ENCODE results near the gene XRCC4. TPM values are rescaled to one million over a fixed set of nuclear protein-coding genes. Genes with fewer than 3 reads are reported as not detected.

Gene XRCC4
- total RNA-seq, 4 donors from 2014 or later = 1.8 to 3.5 (median 2.6) TPM

- in situ Hi-C loops (cut with MboI; ENCODE audit: low sequenced_read_pairs in 4 of 4) = no loop called here
- no peak for ATAC-seq
- Histone ChIP-seq H3K27ac (no peak overlapping the region), H3K4me3 (no peak overlapping the region), H3K27me3 (no peaks in the 10 kb centered on the region), H3K4me1 (no peaks in the 10 kb centered on the region), H3K9me3 (no peaks in the 10 kb centered on the region), H3K36me3 (no peaks in the 10 kb centered on the region)
- intact Hi-C loops (cut with DNase I; ENCODE audit: low total_unique reads) = no loop called here
- DNase-seq = no peak
- no peak for TF ChIP-seq CTCF (IDR thresholded peaks at IDR 0.05 in 4 of 5, conservative IDR thresholded peaks at IDR 0.05 in 1 of 5)
Observed at GRCh38 chr5:83323557-83324180, 246.3 kb downstream of the XRCC4 start.

- no peak for DNase-seq
- Histone ChIP-seq H3K36me3 (no peaks in the 10 kb centered on the region), H3K4me1 (no peaks in the 10 kb centered on the region), H3K27ac (no peak overlapping the region), H3K27me3 (no peaks in the 10 kb centered on the region), H3K4me3 (no peak overlapping the region), H3K9me3 (no peaks in the 10 kb centered on the region)
- intact Hi-C loops (cut with DNase I; ENCODE audit: low total_unique reads) (no loop called here), in situ Hi-C loops (cut with MboI; ENCODE audit: low sequenced_read_pairs in 4 of 4) (no loop called here)
- no peak for ATAC-seq
- TF ChIP-seq POLR2A (IDR thresholded peaks at IDR 0.05) (no peak), CTCF (IDR thresholded peaks at IDR 0.05 in 4 of 5, conservative IDR thresholded peaks at IDR 0.05 in 1 of 5) (no peak)
Observed at GRCh38 chr5:83331842-83332241, 254.5 kb downstream of the XRCC4 start.

- no peak overlapping the region for H3K4me3 ChIP-seq
- in situ Hi-C loops (cut with MboI; ENCODE audit: low sequenced_read_pairs in 4 of 4) = no loop called here
- H3K9me3 ChIP-seq = no peaks in the 10 kb centered on the region
- DNase-seq = no peak
- H3K36me3 ChIP-seq = no peaks in the 10 kb centered on the region
- intact Hi-C loops (cut with DNase I; ENCODE audit: low total_unique reads) = no loop called here
- H3K27me3 ChIP-seq = no peaks in the 10 kb centered on the region
- no peaks in the 10 kb centered on the region for H3K4me1 ChIP-seq
- H3K27ac ChIP-seq = no peak overlapping the region
- no peak for ATAC-seq
- no peak for TF ChIP-seq CTCF (IDR thresholded peaks at IDR 0.05 in 4 of 5, conservative IDR thresholded peaks at IDR 0.05 in 1 of 5)
- no peak for TF ChIP-seq POLR2A (IDR thresholded peaks at IDR 0.05)
Observed at GRCh38 chr5:83337453-83338035, 260.2 kb downstream of the XRCC4 start.

GRCh38 chr5:83340511-83340918 is 263.2 kb downstream of the XRCC4 start:
- TF ChIP-seq POLR2A (IDR thresholded peaks at IDR 0.05) (no peak), CTCF (IDR thresholded peaks at IDR 0.05 in 4 of 5, conservative IDR thresholded peaks at IDR 0.05 in 1 of 5) (no peak)
- Histone ChIP-seq H3K4me3 (no peak overlapping the region), H3K36me3 (no peaks in the 10 kb centered on the region), H3K4me1 (no peaks in the 10 kb centered on the region), H3K27ac (no peak overlapping the region), H3K9me3 (no peaks in the 10 kb centered on the region), H3K27me3 (no peaks in the 10 kb centered on the region)
- intact Hi-C loops (cut with DNase I; ENCODE audit: low total_unique reads) = no loop called here
- in situ Hi-C loops (cut with MboI; ENCODE audit: low sequenced_read_pairs in 4 of 4) = no loop called here
- no peak for DNase-seq
- no peak for ATAC-seq

All from gastrocnemius medialis (tissue), 4 donors.